ENCODE measurements around the gene AGAP3.

The AGAP3 gene

GRCh38 chr7:151137076-151137675 is 50.9 kb downstream of the AGAP3 start:
- no peak for DNase-seq

GRCh38 chr7:151137791-151138152 is 51.5 kb downstream of the AGAP3 start:
- DNase-seq, result no peak

GRCh38 chr7:151138153-151138851 is 52.0 kb downstream of the AGAP3 start:
- no peak for DNase-seq

- DNase-seq, result no peak
Measured at GRCh38 chr7:151139071-151139790, 53.0 kb downstream of the AGAP3 start.

- DNase-seq, result no peak
Measured at GRCh38 chr7:151139791-151140190, 53.5 kb downstream of the AGAP3 start.

GRCh38 chr7:151140826-151141225 is 54.6 kb downstream of the AGAP3 start:
- no peak for DNase-seq

GRCh38 chr7:151141311-151141854 is 55.1 kb downstream of the AGAP3 start:
- no peak for DNase-seq

- no peak for DNase-seq
Measured at GRCh38 chr7:151141855-151142685, 55.8 kb downstream of the AGAP3 start.

GRCh38 chr7:151142686-151143040 is 56.4 kb downstream of the AGAP3 start:
- DNase-seq, result no peak

GRCh38 chr7:151143261-151144015 is 57.2 kb downstream of the AGAP3 start:
- DNase-seq, result no peak

GRCh38 chr7:151144387-151144786 is 58.1 kb downstream of the AGAP3 start:
- no peak for DNase-seq

- DNase-seq, result no peak
Measured at GRCh38 chr7:151146761-151147160, 60.5 kb downstream of the AGAP3 start.

GRCh38 chr7:151148319-151149259 is 62.3 kb downstream of the AGAP3 start:
- no peak for DNase-seq

GRCh38 chr7:151150388-151150787 is 64.1 kb downstream of the AGAP3 start:
- no peak for DNase-seq

- no peak for DNase-seq
Measured at GRCh38 chr7:151152643-151153513, 66.6 kb downstream of the AGAP3 start.

- DNase-seq, result no peak
Measured at GRCh38 chr7:151157645-151158329, 71.5 kb downstream of the AGAP3 start.

- DNase-seq, result no peak
Measured at GRCh38 chr7:151161757-151162156, 75.5 kb downstream of the AGAP3 start.

- DNase-seq, result no peak
Measured at GRCh38 chr7:151166629-151167196, 80.4 kb downstream of the AGAP3 start.
